Gastrocnemius medialis (tissue), 4 donors: ENCODE results near the gene PAK6. TPM values are rescaled to one million over a fixed set of nuclear protein-coding genes. Genes with fewer than 3 reads are reported as not detected.

ENCODE experiments used
- ATAC-seq, 2 donors: fragments of 150-250 bp; one replicate each; pipeline ENCODE4 v1.9.1; 2016
- DNase-seq, 2 donors: peaks; one replicate each; pipeline ENCODE4 v3.0.0-alpha.2; 2019
- H3K27ac ChIP-seq, 4 donors: fragments of 200-600 bp; sonication (generic); 1 replicate in 1 of 4; 2 replicates in 3 of 4; pipeline ENCODE4 v1.5.1; 2016 to 2018; ENCODE audit warnings: mild to moderate bottlenecking in 2 of 4, moderate library complexity in 1 of 4
- H3K27me3 ChIP-seq, 3 donors: fragments of 200-600 bp; sonication (generic) in 2 of 3; 1 replicate in 1 of 3; 2 replicates in 2 of 3; pipeline versions ENCODE4 v1.5.1 to v1.6.0; 2016 to 2019; ENCODE audit warnings: mild to moderate bottlenecking in 1 of 3, moderate library complexity in 1 of 3
- H3K36me3 ChIP-seq, 2 donors: fragments of 200-600 bp; sonication (generic) in 1 of 2; one replicate each; pipeline ENCODE4 v1.5.1; 2017 to 2018
- H3K4me1 ChIP-seq, 2 donors: fragments of 200-600 bp; sonication (generic) in 1 of 2; one replicate each; pipeline ENCODE4 v1.5.1; 2016 to 2017; ENCODE audit warnings: mild to moderate bottlenecking in 2 of 2
- H3K4me3 ChIP-seq, 4 donors: fragments of 200-600 bp; sonication (generic) in 3 of 4; 1 replicate in 1 of 4; 2 replicates in 3 of 4; pipeline ENCODE4 v1.5.1; 2016 to 2019; ENCODE audit warnings: mild to moderate bottlenecking in 2 of 4
- H3K9me3 ChIP-seq, 3 donors: fragments of 200-600 bp; sonication (generic) in 2 of 3; 1 replicate in 1 of 3; 2 replicates in 2 of 3; pipeline ENCODE4 v1.5.1; 2016 to 2019
- CTCF ChIP-seq, 5 experiments: fragments of 450-650 bp in 3 of 5; fragments of 200-600 bp in 2 of 5; sonication (generic) in 2 of 5; IDR thresholded peaks in 4 of 5; conservative IDR thresholded peaks in 1 of 5; 1 replicate in 4 of 5; 2 replicates in 1 of 5; pipeline ENCODE4 v1.5.1; 2016 to 2019; ENCODE audit warnings: antibody characterized with exemption in 5 of 5, mild to moderate bottlenecking in 3 of 5, moderate library complexity in 3 of 5
- POLR2A ChIP-seq, 2 donors: fragments of 450-650 bp; IDR thresholded peaks; one replicate each; pipeline ENCODE4 v1.6.1; 2017; ENCODE audit warnings: antibody characterized with exemption in 2 of 2, mild to moderate bottlenecking in 2 of 2, moderate library complexity in 2 of 2
- in situ Hi-C, 4 donors: fragments of 200-750 bp; cut with MboI; loops; one replicate each; pipeline versions ENCODE4 v1.15.0 to v1.8.0; 2017; ENCODE audit warnings: low sequenced_read_pairs in 4 of 4
- intact Hi-C: fragments of 100-400 bp; cut with DNase I; formaldehyde crosslinking; loops from one replicate; pipeline ENCODE4 v1.15.1; 2023; ENCODE audit warnings: low total_unique reads
- total RNA-seq, 4 donors: library from RNA; depleted of rRNA; stranded (reverse); fragments of >200 nt; gene quantifications; one replicate each; pipeline versions ENCODE4 v1.1.0 to v1.2.3, GENCODE V29; 2016

PAK6 gene
- total RNA-seq, 4 donors from 2014 or later: 1.4 to 2.2 (median 1.5) TPM; not detected in 1

DNA sequence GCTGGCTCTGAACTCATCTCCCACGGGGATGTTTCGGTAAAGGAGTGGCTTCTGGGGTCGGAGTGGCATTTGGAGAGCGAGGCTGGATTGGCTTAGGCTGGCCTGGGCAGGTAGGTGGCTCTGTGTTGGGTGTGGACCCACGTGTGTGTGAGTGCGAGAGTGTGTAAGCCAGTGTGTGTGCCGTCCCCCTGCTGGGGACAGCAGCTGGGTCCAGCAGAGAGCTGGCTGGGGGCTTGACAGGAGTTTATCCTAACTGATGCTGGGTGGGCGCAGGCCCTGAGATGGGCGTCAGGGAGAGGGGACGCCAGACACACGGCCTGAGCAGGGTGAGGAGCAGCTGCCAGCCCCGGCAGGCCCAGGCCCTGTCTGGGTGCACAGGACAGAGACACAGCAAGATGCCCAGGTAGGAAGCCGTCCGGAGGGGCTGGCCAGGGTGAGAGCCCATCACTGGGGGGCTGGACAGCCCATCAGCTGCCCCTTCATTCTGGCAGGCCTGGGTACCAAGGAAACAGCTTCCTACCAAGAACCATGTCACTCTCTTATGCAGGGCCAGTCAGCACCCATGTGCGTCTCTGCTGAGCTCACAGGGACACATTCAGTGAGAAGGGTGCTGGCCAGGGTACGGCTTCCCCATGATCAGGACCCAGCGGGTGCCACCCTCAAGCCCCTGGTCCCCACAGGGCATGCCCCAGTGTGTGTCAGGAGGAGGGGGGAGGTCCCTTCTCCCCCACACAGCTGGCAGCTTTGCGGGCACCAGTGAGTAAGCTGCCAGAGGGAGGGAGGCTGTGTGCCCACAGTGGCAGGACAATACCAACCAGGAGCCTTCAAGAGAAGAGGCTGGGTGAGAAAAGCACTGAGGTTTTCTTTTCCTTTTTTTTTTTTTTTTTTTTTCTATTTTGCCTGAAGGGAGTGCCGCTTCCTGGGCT lies 1.1 kb downstream of the PAK6 start:
- in situ Hi-C loops: no loop called here
- ATAC-seq (no peak), DNase-seq (no peak)
- H3K27me3 ChIP-seq: peaks cover 0 to 12% (median 12%) of the 10 kb centered on the region in 3 donors
- TF ChIP-seq CTCF (IDR thresholded peaks at IDR 0.05 in 4 of 5, conservative IDR thresholded peaks at IDR 0.05 in 1 of 5) (no peak), POLR2A (IDR thresholded peaks at IDR 0.05) (no peak)
- intact Hi-C loops: no loop called here
- no peak overlapping the region for H3K27ac ChIP-seq
- H3K4me3 ChIP-seq: no peak overlapping the region
- no peaks in the 10 kb centered on the region for H3K36me3 ChIP-seq
- H3K4me1 ChIP-seq: peaks cover 0 to 4% of the 10 kb centered on the region in 2 donors
- H3K9me3 ChIP-seq: no peaks in the 10 kb centered on the region

GRCh38 chr15:40240619-40241221 lies 1.9 kb downstream of the PAK6 start:
- Histone ChIP-seq H3K4me3 (no peak overlapping the region), H3K9me3 (no peaks in the 10 kb centered on the region), H3K4me1 (peaks cover 0 to 4% of the 10 kb centered on the region in 2 donors), H3K36me3 (no peaks in the 10 kb centered on the region), H3K27ac (no peak overlapping the region), H3K27me3 (peaks cover 0 to 12% (median 12%) of the 10 kb centered on the region in 3 donors)
- TF ChIP-seq POLR2A (IDR thresholded peaks at IDR 0.05) (no peak), CTCF (IDR thresholded peaks at IDR 0.05 in 4 of 5, conservative IDR thresholded peaks at IDR 0.05 in 1 of 5) (no peak)
- intact Hi-C loops (no loop called here), in situ Hi-C loops (no loop called here)
- DNase-seq (no peak), ATAC-seq (no peak)

DNA sequence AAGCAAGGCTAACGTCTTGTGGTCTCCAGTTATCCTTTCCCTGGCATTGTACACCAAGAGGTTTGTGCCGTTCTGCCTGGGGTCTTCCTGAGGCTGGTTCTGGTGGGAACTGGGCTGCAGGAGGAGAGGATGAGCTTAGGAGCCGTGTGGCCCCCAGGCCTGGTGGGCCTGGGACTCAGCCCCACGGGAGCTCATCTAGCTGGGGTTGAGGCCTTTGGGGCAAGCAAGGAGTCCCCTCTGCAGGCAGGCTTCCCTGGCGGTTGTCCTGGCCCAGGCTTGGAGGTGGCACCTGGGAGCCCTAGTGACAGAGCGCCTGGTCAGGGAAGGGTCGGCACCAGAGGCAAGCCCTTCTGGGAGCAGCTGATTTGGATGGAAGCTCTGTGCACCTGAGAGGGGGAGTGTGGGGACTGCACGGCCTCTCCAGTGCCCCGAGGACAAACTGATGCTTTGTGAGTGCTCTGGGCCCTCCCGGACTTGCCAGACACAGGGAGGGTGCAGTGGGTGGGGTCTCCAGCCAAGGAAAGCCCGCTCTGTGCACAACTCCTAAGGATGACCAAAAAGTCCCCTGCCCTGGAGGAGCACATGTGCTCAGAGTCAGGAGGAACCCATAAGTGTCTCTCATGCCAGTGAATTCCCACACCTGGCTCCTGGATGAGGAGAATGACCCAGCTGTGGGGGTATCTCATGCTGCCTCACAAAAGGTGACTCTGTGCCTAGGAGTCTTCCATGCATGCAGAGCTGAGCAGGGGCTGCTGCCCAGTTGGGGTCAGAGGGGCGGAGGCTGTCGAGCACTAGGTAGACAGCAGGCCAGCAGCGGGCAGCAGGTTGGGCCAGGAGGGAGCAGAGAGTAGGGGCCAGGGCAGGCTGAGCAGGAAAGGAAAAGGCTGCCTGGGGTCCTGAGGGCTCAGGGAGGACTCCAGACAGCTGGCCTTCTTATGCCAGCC lies 2.7 kb downstream of the PAK6 start:
- intact Hi-C loops: no loop called here
- DNase-seq: no peak

More for the DNA sequence above, 2.7 kb downstream of the PAK6 start:
- Histone ChIP-seq H3K4me1 (peaks cover 0 to 4% of the 10 kb centered on the region in 2 donors), H3K9me3 (no peaks in the 10 kb centered on the region), H3K4me3 (no peak overlapping the region), H3K36me3 (no peaks in the 10 kb centered on the region), H3K27ac (no peak overlapping the region), H3K27me3 (peaks cover 0 to 12% (median 12%) of the 10 kb centered on the region in 3 donors)
- TF ChIP-seq CTCF (IDR thresholded peaks at IDR 0.05 in 4 of 5, conservative IDR thresholded peaks at IDR 0.05 in 1 of 5) (no peak), POLR2A (IDR thresholded peaks at IDR 0.05) (no peak)
- in situ Hi-C loops: no loop called here
- ATAC-seq: no peak
